GM21576 (cell line): Measurements from ENCODE around the gene STAG1.
"Not testable (repeated sequence)": the region's sequence is repeated elsewhere in the genome, so short reads cannot be mapped to it uniquely, and the experiment has no call there.

ENCODE experiments used
- ATAC-seq: cut with Tn5 transposase; IDR thresholded peaks from one replicate; pipeline ENCODE4 v1.9.1; 2021; ENCODE audit warnings: mild to moderate bottlenecking, moderate library complexity; ENCODE audit not compliant: unreplicated experiment

Gene STAG1

DNA sequence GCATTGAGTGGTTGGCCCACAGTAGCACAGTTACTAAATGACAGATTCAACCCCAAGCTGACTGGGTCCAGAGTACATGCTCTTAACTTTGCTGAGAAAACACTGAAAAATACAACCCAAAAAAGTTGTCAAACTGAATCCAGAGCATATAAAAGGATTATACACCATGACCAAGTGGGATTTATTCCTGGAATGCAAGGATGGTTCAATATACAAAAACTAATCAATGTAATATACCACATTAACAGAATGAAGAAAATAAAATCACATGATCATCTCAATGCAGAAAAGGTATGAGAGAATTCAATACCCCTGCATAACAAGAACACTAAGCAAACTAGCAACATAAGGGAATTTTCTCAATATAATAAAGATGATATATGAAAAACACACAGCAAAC is 98.5 kb downstream of the STAG1 start:
- no peak for ATAC-seq

- no peak for ATAC-seq
Observed at GRCh38 chr3:136651581-136651980, 100.6 kb downstream of the STAG1 start.

GRCh38 chr3:136650461-136650860 is 101.7 kb downstream of the STAG1 start:
- no peak for ATAC-seq

DNA sequence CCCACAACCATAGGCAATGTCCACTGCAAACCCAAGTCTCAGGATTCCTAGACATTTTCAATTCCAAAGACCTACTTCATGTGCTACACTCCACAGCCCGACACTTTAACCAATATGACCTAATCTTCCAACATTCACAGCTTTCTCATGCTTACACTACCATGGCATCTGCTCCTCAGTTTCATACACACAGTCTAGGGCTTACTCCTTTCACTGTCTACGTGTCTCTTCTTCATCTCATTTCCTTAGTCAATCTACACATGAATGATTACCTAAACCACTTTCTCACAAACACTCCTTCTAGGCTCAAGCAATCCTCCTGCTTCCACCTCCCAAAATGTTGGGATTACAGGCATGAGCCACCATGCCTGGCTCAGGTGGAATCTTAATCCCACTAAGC is 106.3 kb downstream of the STAG1 start:
- no peak for ATAC-seq

GRCh38 chr3:136644212-136644611 is 108.0 kb downstream of the STAG1 start:
- no peak for ATAC-seq

DNA sequence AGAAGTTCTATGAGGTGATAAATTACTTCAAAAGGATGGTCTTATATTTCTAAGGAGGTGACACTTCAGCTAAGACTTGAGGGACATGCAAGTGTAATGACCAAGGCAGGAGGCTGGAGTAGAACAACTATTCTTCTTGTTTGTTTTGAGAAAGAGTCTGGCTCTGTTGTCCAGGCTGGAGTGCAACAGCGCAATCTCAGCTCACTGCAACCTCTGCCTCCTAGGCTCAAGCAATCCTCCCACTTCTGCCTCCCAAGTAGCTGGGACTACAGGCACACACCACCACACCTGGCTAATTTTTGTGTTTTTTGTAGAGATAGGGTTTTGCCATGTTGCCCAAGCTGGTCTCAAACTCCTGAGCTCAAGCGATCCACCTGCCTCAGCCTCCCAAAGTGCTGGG is 108.8 kb downstream of the STAG1 start:
- not testable (repeated sequence) for ATAC-seq

DNA sequence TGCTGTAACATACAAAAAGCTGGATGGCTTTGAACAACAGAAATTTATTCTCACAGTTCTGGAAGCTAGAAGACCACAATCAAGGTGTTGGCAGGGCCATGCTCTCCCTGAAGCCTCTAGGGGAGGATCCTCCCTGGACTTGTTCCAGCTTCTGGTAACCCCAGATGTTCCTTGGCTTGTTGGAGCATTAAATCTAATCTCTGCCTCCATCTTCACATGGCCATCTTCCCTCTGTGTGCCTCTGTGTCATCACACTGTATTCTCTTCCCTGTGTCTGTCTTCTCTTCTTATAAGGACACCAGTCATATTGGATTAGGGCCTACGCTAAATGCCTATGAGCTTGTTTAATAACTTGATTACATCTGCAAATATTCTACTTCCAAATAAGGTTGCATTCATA is 109.5 kb downstream of the STAG1 start:
- no peak for ATAC-seq

GRCh38 chr3:136639069-136639468 is 113.1 kb downstream of the STAG1 start:
- no peak for ATAC-seq

GRCh38 chr3:136637176-136637575 is 115.0 kb downstream of the STAG1 start:
- no peak for ATAC-seq

DNA sequence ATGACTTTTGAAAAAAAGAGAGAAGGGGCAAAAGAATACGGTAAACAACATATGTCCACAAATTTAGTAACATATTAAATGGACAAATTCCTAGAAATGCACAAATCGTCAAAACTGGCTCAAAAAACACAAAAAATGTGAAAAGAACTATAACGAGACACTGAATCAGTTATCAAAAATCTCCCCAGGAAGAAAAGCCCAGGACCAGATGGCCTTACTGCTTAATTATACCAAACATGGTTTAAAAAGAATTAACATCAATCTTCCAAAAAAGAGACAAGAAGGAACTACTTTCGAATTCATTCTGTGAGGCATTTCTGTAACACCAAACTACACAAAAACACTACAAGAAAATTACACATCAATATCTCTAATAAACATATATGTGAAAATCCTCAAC is 117.4 kb downstream of the STAG1 start:
- no peak for ATAC-seq

DNA sequence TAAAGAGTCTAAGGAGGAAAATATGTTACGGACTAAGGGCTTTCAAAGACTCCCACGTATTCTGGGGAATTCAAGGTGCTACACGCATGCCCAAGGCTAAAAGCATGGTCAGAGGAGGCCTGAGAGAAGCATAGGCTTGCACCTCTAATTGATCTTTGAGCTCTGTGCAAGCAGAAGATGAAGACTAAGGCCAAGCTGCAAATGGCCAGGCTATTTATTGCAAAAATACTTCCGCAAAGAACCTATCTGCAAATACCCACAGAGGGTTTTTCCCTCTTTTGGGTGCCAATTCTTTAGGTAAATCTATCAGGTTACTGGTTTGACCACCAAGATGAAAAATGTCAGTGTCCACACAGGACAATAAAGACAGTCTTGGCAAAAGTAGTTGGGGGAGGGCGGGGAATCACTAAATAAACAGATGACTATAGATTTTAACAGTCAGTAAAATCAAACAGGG is 119.5 kb downstream of the STAG1 start:
- no peak for ATAC-seq

- ATAC-seq, result no peak
Observed at GRCh38 chr3:136631424-136631823, 120.8 kb downstream of the STAG1 start.

GRCh38 chr3:136630915-136631314 is 121.3 kb downstream of the STAG1 start:
- ATAC-seq, result no peak

GRCh38 chr3:136626493-136626892 is 125.7 kb downstream of the STAG1 start:
- no peak for ATAC-seq

GRCh38 chr3:136624894-136625815 is 127.0 kb downstream of the STAG1 start:
- ATAC-seq, result no peak

DNA sequence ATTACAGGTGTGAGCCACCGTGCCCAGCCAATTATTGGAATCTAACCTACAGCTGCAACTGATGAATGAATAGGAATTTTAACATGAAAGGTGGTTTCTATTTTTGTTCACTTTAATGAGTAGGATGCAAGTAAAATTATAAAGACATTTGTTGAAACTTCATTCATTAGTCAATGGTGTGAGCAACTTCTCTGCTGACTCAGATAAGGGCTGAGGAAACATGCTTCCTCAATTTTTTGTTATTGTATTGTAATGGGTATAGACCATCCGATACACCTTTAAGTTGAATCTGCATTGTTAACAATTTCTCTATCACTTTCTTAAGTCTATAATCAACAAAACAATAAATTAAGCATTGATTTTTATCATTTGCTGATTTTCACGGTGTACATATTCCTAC is 127.8 kb downstream of the STAG1 start:
- no peak for ATAC-seq

- no peak for ATAC-seq
Observed at GRCh38 chr3:136621628-136622027, 130.6 kb downstream of the STAG1 start.

DNA sequence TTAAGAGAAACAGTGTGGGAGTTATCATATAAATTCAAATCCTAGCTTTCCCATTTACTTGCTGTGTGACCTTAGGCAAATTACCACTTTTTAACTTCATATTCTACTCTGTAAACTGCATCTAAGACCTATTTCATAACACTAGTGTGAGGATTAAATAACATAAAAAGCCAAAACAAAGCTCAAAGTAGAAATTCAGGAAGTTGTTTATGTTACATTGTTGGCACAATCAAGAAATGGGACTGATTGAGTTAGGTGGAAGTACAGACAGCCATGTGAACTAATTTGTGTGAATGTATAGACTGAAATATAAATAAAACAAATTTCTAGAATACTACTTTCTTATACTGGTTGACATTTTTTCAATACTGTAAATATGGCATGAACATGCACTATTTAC is 131.7 kb downstream of the STAG1 start:
- ATAC-seq, result no peak

DNA sequence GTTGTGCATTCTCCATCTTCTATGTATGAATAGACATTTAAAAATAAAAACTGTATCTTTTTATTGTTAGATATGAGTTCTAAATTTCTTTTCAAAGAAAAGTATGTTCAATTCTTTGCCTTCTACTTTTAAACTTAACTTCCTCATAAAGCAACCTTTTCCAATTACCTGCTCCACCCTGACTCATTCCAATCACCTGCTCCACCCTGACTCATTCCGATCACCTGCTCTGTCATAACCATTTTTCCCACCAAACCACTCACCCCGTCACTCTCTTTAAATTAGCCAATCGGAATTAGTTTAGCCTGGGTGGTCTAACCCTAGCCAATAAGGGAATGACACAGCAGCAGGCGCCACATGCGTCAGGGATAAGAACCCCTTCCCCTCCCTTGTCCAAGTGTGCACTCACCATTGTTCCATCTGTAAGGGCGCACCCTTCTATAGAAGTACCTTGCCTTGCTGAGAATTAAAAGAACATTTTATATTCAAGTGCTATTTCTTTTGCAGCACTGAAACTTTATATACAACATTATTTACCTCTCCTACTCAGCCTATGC is 134.1 kb downstream of the STAG1 start:
- ATAC-seq, result not testable (repeated sequence)

DNA sequence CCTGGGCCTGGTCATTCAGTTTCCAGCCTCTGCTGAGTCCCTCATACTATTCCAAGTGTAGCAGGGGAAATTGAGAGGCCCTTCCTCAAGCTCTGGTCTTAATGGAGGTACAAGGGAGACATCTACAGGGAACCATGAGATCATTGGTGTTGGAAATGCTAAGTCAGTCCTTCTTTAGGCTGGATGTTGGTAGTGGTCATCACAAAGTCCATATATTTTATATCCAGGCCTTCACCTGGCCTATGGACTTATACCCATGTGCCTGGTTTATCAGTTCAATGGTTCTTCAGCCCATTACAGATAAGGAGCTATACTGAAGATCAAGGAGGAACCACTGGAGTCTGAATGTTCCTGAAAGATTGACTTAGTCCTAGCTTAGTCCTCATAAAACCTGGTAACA is 135.0 kb downstream of the STAG1 start:
- no peak for ATAC-seq

DNA sequence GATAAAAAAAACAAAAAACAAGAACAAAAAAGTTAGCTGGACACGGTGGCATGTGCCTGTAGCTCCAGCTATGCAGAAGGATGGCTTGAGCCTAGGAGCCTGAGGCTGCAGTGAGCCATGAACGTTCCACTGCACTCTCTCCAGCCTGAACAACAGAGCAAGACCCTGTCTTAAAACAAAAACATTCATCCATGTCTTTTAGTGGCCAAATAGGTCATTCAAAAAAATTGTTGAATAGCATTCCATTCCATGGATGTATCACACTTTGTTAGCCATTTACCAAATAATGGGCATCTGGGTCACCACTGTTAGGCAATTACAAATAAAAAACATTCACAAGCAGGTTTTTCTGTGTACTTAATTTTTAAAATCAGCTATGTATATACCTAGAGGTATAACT is 139.7 kb downstream of the STAG1 start:
- no peak for ATAC-seq

GRCh38 chr3:136606990-136607389 is 145.2 kb downstream of the STAG1 start:
- ATAC-seq, result no peak
